Adipose tissue (tissue), 3 donors: Measurements from ENCODE around the gene EHF. TPM values are rescaled to one million over a fixed set of nuclear protein-coding genes. Genes with fewer than 3 reads are reported as not detected.

Experiments
- H3K27ac ChIP-seq: one replicate; pipeline ENCODE4 v1.5.1; 2013; ENCODE audit warnings: low read depth, low read length
- WGBS, 3 donors: extraction: QIAGEN DNeasy Blood & Tissue Kit; methylation state at CpG; one replicate each; pipeline ENCODE4 v1.1.7; 2013; 5-methylcytosine and 5-hydroxymethylcytosine counted together
- polyA plus RNA-seq, 3 donors: library from polyadenylated mRNA; stranded (reverse); fragments of 200-250 nt; gene quantifications; one replicate each; pipeline ENCODE4 v1.2.3, GENCODE V29; 2013
- donor health status: healthy with polysubstance abuse.
- donor health status: Bipolar disorder and iron deficiency.
- donor health status: healthy.

Gene EHF
- polyA plus RNA-seq, 3 donors: 1.4 to 14.9 TPM; not detected in 1

- no peak overlapping the region for H3K27ac ChIP-seq
Observed at GRCh38 chr11:34600339-34601084, 20.4 kb upstream of the EHF start.

GRCh38 chr11:34601085-34601444, 19.8 kb upstream of the EHF start:
- no peak overlapping the region for H3K27ac ChIP-seq
- WGBS, 3 donors: 10 to 53% (median 48%) methylated on average over 2 of the region's 2 CpGs

More at GRCh38 chr11:34600339-34601084, 20.4 kb upstream of the EHF start:
- WGBS, 3 donors: 19 to 57% (median 51%) methylated on average over 11 of the region's 11 CpGs

GRCh38 chr11:34601609-34602008, 19.3 kb upstream of the EHF start:
- no peak overlapping the region for H3K27ac ChIP-seq
- WGBS, 3 donors: 28 to 91% (median 87%) methylated on average over 5 of the region's 5 CpGs

GRCh38 chr11:34602245-34602644, 18.6 kb upstream of the EHF start:
- no peak overlapping the region for H3K27ac ChIP-seq
- 35 to 91% (median 89%) methylated on average over 7 of the region's 7 CpGs for WGBS, 3 donors

- no peak overlapping the region for H3K27ac ChIP-seq
- WGBS, 3 donors: 50 to 79% (median 76%) methylated on average over 15 of the region's 15 CpGs
Observed at GRCh38 chr11:34603129-34604001, 17.5 kb upstream of the EHF start.

GRCh38 chr11:34604145-34604544, 16.7 kb upstream of the EHF start:
- no peak overlapping the region for H3K27ac ChIP-seq
- 91 to 94% (median 94%) methylated on average over 2 of the region's 2 CpGs for WGBS, 3 donors

GRCh38 chr11:34604911-34605310, 16.0 kb upstream of the EHF start:
- no peak overlapping the region for H3K27ac ChIP-seq
- 68 to 78% (median 71%) methylated on average over 8 of the region's 8 CpGs for WGBS, 3 donors

GRCh38 chr11:34605481-34606325, 15.2 kb upstream of the EHF start:
- WGBS, 3 donors: 77 to 88% (median 85%) methylated on average over 6 of the region's 6 CpGs

GRCh38 chr11:34606326-34607120, 14.4 kb upstream of the EHF start:
- 57 to 70% (median 60%) methylated on average over 4 of the region's 4 CpGs for WGBS, 3 donors
- H3K27ac ChIP-seq: no peak overlapping the region

More at GRCh38 chr11:34605481-34606325, 15.2 kb upstream of the EHF start:
- no peak overlapping the region for H3K27ac ChIP-seq

- 70 to 83% (median 81%) methylated on average over 7 of the region's 7 CpGs for WGBS, 3 donors
- H3K27ac ChIP-seq: no peak overlapping the region
Observed at GRCh38 chr11:34609187-34609751, 11.6 kb upstream of the EHF start.

GRCh38 chr11:34609850-34610249, 11.0 kb upstream of the EHF start:
- WGBS, 3 donors: 81 to 92% (median 87%) methylated on average over 7 of the region's 7 CpGs
- no peak overlapping the region for H3K27ac ChIP-seq

GRCh38 chr11:34610324-34611041, 10.4 kb upstream of the EHF start:
- 88 to 99% (median 95%) methylated on average over 5 of the region's 5 CpGs for whole genome bisulfite sequencing, 3 donors

GRCh38 chr11:34613015-34613414, 7.9 kb upstream of the EHF start:
- no peak overlapping the region for H3K27ac ChIP-seq

More at GRCh38 chr11:34610324-34611041, 10.4 kb upstream of the EHF start:
- no peak overlapping the region for H3K27ac ChIP-seq

GRCh38 chr11:34613552-34614056, 7.3 kb upstream of the EHF start:
- H3K27ac ChIP-seq: no peak overlapping the region
- 27 to 64% (median 37%) methylated on average over 2 of the region's 2 CpGs for WGBS, 3 donors

GRCh38 chr11:34614344-34615104, 6.4 kb upstream of the EHF start:
- no peak overlapping the region for H3K27ac ChIP-seq
- 48 to 66% (median 60%) methylated on average over 5 of the region's 5 CpGs for WGBS, 3 donors

GRCh38 chr11:34616086-34616485, 4.8 kb upstream of the EHF start:
- no peak overlapping the region for H3K27ac ChIP-seq
- WGBS, 3 donors: 63 to 83% (median 80%) methylated on average over 1 of the region's 1 CpG
